ENCODE measurements around the gene ZNF521.

DNA sequence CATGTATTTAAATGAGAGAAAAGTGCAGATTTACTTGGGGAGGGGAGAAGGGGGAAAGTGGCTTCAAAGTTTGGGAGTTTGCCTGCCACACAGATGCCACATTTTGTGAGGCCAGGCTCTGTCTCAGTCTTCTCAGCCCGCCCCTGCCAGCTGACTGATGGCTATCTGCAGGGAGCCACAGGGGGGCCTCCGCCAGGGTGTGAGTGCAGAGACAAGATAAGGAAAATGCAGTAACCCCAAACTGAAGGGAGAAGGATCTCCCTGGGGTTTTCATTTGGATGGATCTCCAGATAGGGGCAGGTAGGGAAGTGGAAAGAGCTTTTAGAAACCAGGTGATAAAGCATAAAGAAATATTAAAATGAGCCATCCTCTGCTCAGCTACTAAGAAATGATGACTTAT lies 128.8 kb downstream of the ZNF521 start:
- TF ChIP-seq FOXP2 (optimal IDR thresholded peaks at IDR 0.05; ENCODE audit: borderline replicate concordance, extremely low read depth, extremely low read length, insufficient read depth): no peak
- TF ChIP-seq SIN3A (IDR thresholded peaks at IDR 0.05; ENCODE audit: borderline replicate concordance, insufficient read depth, low read length): no peak
- no peak for TF ChIP-seq POLR2AphosphoS5 (IDR thresholded peaks at IDR 0.05; ENCODE audit: low read depth, low read length)
- no peak for TF ChIP-seq TAF1 (IDR thresholded peaks at IDR 0.05; ENCODE audit: borderline replicate concordance, insufficient read depth, low read length)

Data from PFSK-1 (cell line).